ENCODE measurements around the gene IL17B. TPM values are rescaled to one million over a fixed set of nuclear protein-coding genes. Genes with fewer than 3 reads are reported as not detected.

Gene IL17B
- total and polyA plus RNA-seq, 2 of the 8 experiments (the other 6 are each of a cell fraction or from before 2014, with no cell fraction given) = 0.18 TPM; not detected in 1

- no peak for TF ChIP-seq CHD7 (IDR thresholded peaks at IDR 0.05; ENCODE audit: insufficient replicate concordance, low read length)
- no peak for TF ChIP-seq ZNF274 (IDR thresholded peaks at IDR 0.05; ENCODE audit: borderline replicate concordance, extremely low read depth, low read length)
- no peak for TF ChIP-seq EP300 (IDR thresholded peaks at IDR 0.05; ENCODE audit: borderline replicate concordance in 1 of 2, low read depth in 2 of 2, low read length in 2 of 2)
- no peak for TF ChIP-seq RAD21 (IDR thresholded peaks at IDR 0.05 in 1 of 2, conservative IDR thresholded peaks at IDR 0.05 in 1 of 2; ENCODE audit: low read depth in 2 of 2, low read length in 2 of 2)
- TF ChIP-seq SIX5 (IDR thresholded peaks at IDR 0.05; ENCODE audit: low read depth, low read length) = no peak
- no peak for TF ChIP-seq CHD2 (IDR thresholded peaks at IDR 0.05; ENCODE audit: low read length)
- no peak for TF ChIP-seq EZH2 (IDR thresholded peaks at IDR 0.05; ENCODE audit: low read depth, low read length, severe bottlenecking)
- TF ChIP-seq SP2 (IDR thresholded peaks at IDR 0.05; ENCODE audit: low read length) = no peak
- TF ChIP-seq CBX8 (IDR thresholded peaks at IDR 0.05; ENCODE audit: borderline replicate concordance, low read depth, low read length) = no peak
- no peak for TF ChIP-seq TAF1 (IDR thresholded peaks at IDR 0.05; ENCODE audit: low read depth, low read length)
Measured at GRCh38 chr5:149412783-149413476, 33.8 kb upstream of the IL17B start (continued).

All from H1 (cell line).